T1000 (cell line): ENCODE data around the gene EIF4E.
A peak's percentile ranks its signal among the peaks of the same experiment; 100 is the strongest.
"Not testable (repeated sequence)": the region's sequence is repeated elsewhere in the genome, so short reads cannot be mapped to it uniquely, and the experiment has no call there.

ENCODE experiments used
- DNase-seq: peaks from one replicate; lab custom pipeline; 2025; ENCODE audit warnings: mixed read lengths; lab: John Stamatoyannopoulos, UW

Gene EIF4E, protein sequence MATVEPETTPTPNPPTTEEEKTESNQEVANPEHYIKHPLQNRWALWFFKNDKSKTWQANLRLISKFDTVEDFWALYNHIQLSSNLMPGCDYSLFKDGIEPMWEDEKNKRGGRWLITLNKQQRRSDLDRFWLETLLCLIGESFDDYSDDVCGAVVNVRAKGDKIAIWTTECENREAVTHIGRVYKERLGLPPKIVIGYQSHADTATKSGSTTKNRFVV

DNA sequence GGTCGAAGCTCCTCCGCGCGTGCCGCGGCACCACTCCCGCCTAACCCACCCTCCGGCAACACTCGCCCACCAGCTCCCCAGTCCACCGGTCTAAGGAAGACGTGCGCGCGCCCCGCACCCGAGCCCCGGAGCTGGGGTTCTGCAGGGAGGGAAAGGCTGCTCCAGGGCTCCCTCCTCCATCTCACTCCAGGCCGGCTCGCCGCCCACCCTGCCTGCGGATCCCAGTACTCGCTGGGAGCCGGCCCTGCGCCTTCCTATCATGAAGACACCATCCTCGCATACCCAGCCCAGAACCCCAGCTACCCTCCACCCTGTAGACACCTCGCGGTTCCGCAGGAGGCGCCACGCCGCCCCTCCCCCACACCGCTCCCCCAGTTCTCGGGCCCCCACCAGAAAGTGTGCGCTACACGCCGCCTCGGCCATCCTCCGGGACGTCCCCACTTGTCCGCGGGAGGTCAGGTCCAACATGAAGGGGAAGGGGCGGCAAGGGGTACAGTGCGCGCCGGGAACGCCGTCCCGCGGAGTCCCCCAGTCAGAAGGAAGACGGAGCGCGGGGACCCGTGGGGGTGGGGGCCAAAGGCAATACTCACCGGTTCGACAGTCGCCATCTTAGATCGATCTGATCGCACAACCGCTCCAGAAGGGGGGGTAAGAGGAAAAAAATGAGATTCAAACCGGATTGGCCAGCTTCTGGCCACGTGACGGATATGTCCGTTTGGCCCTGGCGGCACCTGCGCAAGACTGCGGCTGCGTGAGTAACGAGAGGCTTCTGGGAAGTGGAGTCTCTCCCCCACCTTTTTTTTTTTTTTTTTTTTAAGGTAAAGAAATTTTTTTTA is at the start of gene EIF4E:
Gene EIF4E (minus strand): TSS at position 629 of the 836 bp plus-strand sequence. CDS start 21 bp downstream, at position 608.
- peak; percentile 84 for DNase-seq

DNA sequence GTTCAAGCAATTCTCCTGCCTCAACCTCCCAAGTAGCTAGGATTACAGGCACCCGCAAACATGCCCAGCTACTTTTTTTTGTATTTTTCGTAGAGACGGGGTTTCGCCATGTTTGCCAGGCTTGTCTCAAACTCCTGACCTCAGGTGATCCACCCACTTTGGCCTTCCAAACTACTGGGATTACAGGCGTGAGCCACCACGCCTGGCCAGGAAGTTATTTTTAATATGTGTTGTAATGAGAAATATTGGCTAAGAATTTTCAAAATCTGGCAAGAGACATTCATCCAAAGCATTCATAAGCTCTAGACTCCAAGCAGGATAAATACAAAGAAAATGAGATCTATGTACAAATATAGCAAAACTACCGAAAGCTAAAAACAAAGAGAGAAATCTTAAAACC is 48.6 kb upstream of the EIF4E start:
- DNase-seq = no peak

DNA sequence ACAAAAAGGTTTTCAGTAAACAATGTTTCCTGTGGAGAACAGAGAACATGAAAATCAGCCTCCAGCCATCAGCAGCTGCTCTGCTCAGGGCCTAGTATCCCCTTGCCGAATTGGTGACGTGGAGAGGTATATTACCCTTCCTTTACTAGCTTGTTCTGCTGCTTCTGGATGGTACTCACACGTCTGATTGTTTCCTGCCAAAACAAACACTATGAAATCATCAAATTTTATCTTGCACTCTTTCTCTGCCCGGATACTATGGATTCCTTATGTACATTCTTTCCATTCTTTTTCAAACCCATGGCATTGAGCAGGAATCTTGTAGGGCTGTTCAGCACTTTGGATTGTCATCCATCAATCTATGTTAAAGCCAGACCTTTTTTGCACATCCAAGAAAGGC is 47.8 kb upstream of the EIF4E start:
- DNase-seq = no peak

DNA sequence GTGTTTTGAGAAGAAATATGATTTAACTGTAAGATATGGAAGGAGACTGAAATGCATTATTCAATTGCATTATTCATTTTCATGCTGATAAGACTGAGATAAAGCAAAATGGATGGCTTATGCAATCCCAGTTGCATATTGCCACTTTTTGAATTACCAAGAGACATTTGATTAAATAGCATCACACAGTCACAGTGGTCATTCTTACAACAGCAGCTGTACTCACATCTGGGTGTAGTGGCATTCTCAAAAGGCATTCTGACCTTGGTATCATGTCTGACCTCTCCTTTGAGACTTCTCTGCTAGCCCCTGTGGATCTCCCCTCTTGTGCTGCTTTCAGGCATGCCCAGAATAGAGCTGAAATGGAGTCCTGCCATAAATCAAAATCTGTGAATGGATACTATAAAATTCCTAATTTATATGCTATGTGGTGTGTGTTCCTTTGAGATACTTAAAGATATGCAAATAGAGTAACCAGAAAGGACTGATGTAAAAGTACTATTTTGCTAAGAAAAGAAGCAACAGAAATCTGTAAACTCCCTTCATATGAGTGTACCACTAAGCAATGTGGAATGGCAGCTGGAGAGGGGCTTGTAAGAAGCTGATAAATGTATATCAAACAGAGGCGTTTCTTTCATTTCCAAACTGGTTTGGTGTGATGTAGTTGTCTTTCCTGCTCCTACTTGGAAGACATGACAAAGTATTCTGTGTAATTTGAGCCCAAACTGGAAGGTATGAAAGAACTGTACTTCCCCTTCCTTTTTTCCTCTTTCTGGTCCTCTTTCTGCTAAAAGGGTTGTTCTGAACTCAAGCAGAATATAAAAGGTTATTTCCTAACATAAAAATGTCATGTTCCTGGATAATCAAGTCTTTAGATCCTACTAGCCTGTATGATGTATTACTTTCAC is 41.2 kb upstream of the EIF4E start:
- no peak for DNase-seq

DNA sequence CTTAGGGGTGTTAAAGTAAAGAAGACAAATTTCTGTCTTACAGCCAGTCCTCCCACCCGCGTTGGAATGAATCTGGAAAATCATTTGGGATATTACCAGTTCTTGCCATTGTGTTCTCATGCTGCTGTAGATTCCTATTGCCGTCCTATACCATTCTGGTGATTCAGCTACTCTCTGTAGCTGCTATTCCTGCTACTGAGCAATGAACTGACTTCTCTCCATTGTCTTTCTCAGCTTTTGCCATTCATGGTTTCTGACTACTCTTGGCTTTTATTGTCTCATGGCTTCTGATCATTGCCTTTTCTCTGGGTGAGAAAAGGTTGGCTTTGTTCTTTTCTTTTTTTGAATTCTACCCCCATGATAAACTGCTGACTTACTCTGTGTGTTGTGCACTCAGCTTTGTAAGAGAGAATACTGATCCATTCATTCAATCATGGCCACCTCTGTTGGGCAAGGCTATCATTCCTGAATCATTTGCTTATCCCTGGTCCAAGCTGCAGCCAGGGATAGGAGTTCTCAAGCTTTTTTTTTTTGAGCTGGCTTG is 38.9 kb upstream of the EIF4E start:
- no peak for DNase-seq

DNA sequence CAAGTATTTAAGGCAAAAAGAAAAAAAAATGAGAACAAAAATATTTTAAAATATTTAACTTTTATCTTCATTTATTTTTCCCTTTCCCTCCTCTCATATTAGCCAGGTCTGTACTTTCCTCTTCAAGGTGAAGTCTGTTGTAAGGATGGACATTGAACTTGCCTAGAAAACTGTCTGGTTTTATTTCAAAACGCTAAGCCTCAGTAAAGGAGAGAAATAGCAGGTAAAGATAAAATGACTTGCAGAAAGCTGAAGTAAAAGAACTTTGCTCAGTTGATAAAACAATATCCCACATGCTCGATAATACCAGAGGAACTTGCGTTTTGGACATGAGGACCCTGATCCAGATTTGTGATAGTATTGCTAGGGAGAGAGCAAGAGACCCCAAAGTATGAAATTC is 38.0 kb upstream of the EIF4E start:
- DNase-seq = no peak

DNA sequence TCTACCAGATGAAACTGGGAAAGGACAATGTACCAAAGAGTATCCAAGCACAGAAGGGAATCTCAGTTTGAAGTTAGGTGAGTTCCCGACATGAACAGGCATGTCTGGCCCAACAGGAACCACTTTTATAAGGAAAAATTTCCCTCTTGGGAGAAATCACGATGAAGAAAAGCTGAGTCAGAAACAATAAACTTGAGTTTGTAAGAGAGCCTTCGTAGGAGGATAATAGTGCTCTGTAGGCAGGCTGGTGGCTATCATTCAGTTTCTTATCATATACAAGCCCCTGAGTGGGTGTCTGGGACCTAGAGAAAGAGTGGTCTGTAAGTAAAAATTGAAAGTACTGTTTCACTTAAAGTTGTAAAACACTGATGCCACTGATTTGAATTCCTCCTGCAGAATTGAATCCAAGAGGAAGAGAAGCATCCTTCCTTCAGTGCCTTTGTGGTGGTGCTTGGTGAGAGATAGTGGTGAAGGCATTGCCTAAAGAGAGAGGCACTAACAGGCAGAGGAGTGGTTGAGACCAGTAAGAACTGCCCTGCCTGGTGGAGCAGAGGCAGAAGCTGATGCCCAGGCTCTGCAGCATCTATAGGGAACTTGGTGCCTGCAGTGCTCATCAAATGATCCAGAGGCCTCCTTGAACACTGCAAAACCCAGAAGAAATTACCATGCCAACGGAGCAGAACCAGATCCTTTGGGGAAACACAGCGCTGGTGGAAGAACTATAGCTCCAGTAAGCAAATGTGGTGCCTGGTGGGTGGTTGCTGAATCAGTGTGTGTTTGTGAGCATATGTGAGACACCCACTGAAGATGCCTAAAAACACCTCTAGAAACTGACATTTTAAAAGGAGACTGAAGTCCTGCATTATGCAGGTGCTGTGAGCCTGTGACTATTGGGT is 34.9 kb upstream of the EIF4E start:
- DNase-seq = peak; percentile 11

DNA sequence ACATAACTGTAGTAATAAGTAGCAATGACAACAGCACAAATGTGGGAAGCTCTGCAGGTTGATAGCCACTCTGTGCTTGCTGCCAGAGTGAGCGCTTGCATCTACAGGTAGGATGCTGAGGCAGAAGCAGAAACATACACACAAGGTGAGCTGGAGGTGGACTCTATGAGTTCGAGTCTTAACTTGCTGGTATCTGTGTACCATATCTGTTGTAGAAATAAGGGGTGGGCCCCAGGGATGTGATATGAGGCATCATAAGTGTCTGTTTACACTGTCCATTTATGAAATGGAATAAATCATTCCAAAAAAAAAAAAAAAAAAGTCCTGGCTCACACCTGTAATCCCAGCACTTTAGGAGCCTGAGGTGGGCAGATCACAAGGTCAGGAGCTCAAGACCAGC is 32.8 kb upstream of the EIF4E start:
- DNase-seq = no peak

DNA sequence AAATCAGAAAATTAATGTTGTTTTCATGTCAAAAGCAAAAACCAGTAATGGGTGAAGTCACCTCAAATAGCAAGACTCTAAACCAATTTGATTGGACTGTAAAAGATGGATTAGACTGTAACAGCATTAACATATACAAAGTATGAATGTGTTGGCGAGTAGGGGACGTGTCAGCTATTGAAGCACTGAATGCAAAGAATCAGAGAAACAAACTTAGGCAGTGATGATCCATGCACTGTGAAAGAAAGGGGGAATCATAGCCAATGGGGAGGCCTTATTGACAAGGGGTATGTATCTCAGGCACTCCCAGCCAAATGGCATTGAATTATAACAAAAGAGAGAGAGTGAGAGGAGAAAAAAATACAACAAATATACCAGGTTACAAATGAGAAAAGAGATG is 30.5 kb upstream of the EIF4E start:
- no peak for DNase-seq

DNA sequence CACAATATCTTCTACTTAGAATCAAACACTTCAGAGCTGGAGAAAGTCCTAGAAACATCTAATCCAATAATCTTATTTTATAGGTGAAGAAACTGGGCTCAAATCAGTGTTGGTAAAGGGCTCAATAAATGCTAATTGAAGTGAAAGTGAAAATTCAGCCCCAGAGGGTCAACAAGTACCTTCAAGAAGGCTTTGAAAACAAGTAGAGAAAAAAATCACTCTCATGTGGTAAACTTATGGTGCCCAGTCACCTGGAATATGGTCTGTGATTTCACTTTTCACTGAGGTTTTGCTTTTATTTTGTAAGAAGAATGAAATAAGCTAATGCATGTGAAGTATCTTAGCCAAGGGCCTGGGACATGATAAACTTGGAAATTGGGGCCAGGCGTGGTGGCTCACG is 29.1 kb upstream of the EIF4E start:
- no peak for DNase-seq

DNA sequence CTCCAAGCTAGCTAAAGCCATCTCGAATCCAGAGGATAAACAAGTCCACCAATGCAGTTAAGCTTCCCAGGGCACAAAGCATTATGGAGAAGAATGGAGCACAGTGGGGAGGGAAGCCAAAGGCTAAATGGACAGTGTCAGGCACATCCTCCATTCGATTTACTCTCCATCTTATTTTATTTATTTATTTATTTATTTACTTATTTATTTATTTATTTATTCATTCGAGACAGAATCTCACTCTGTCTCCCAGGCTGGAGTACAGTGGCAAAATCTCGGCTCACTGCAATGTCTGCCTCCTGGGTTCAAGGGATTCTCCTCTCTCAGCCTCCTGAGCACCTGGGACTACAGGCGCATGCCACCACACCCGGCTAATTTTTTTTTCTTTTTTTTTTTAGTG is 26.3 kb upstream of the EIF4E start:
- DNase-seq = no peak

DNA sequence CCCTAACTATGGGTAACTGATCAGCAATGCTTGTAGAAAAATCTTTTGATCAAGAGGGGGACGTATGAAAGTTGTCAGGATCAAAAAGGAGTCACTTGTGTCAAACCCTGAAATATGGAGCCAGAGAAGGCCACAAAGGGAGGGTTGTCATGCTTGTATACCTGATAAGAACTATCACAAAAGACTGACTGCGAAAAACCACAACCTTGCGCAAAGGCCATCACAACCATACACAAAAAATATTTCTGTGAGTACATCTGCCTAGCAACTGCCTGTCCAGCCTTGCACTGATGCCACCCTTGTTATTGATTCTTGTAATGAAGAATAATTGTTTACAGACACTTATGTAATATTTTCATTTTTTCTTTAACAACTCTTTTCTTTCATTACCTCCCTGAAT is 22.8 kb upstream of the EIF4E start:
- DNase-seq = no peak

DNA sequence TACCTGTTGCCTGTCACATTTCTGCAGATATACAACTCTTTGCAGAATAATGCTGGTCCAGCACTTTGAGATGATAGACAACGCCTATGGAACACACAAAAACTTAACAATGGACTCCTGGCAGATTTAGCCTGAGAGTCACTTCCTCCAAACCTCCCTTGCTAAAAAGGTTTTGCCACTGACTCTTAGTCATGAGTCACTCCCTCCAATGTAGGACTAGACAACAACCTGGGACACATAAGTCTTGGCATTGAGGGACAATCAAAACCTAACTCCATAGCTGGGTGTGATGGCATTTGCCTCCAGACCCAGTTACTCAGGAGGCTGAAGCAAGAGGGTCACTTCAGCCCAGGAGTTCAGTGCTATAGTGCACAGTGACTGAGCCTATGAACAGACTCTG is 22.0 kb upstream of the EIF4E start:
- DNase-seq = no peak

DNA sequence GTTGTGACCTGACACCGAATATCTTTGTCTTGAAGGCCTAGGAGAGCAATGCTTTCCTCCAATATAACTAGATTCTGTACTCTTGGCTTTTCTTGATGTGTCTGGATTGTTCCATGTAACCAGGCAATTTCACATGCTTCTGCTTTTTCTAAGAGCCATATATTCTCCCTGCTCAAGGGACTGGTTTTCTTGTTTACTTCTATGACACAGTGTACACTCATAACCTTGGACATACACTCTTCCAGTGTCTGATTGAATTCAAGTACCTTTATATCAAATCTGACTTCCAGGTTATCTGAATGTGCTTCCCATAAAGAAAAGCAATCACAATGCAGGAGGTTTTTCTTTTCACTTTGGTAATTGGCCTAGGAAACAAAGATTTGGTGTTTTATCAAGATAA is 17.4 kb upstream of the EIF4E start:
- DNase-seq = no peak

DNA sequence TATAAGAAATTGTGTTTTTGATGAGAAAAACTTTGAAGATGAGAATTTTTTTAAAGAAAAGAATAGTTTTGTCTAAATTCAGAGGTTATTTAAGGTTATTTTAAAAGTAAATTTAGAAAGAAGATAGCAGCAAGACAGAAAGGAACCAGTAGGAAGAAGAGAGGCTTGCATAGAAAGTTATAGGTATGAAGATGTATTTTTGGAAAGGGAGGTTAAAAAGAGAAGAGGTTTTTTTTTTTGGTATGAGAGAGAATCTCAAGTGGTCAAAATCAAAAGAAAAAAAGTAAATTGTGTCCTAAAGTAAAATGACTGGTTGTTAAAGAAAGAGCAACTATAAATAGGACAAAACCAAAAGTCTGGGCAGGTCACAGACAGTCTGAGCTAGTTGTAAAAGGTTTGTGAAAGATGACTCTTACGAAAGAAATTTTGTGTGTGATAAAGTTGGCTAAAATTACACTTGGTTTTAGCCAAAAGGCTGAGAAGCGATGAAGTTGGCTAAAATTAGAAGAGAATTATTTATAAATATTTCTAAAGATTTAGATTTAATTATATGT is 16.4 kb upstream of the EIF4E start:
- DNase-seq = no peak

DNA sequence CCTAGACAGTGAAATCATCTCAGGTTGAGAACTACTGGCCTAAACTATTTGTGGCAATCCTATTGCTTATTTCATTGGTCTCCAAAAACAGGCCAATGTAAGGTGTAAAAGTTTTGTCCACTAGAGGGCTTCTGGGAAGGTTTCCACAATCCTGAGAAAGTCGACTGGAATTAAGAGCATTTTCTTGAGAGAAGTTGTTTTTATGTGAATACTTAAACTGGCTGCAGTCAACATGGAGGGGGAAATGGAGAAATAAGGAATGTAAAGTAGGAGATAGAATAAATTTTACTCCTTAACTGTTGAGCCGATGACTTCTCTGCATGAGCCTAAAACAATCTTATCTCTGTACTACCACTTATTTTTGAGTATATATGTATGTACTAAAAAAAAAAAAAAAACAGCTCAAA is 11.0 kb upstream of the EIF4E start:
- DNase-seq = no peak

DNA sequence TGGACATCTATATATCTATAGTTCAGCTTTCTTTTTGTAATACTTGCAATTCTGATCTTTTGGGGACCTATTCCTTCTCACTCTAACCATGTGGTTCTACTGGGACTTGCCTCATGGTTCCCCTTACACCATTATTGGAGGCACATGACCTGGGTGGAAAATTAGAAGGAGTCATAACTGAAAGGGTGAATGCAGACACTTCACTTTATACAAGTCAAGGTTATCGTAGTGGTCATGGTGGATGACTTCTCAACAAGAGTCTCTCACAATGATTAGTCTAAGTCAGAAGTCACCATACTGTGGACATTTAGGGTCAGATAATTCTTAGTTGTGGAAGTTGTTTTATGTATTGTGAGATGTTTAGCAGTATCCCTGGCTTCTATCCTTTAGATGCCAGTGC is 10.5 kb upstream of the EIF4E start:
- no peak for DNase-seq

DNA sequence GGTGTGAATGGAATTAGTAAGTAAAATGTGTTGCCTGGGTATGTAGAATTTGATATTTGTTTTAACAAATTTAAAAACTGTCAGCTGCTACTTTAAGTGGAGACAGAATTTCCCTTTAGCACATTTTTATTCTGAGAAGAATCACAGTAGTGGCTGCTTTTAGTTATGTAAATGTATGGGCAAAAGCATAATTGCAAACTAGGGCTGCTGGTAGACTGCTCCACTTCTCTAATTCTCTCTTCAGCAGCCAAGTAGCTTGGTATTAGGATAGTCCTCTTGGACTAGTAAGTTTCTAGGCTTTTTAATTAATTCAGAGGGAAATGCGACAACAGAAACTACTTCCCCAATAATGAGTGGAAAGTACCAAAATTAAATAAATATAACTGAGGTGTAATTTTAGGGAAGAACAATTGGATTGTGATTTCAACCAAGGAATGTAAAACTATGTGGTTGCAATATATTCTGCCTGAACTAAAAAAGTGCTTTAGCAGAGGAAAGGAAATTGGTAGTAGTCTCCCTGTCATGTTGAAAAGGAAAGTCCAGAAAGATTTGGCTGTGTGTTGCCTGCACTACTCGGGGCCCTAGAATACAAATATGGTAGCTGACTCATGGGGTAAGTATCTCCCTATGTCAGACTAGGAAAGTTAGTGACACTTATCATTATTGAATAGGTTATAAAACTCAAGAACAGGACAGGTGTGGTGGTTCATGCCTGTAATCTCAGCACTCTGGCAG is 9.2 kb upstream of the EIF4E start:
- DNase-seq = no peak

DNA sequence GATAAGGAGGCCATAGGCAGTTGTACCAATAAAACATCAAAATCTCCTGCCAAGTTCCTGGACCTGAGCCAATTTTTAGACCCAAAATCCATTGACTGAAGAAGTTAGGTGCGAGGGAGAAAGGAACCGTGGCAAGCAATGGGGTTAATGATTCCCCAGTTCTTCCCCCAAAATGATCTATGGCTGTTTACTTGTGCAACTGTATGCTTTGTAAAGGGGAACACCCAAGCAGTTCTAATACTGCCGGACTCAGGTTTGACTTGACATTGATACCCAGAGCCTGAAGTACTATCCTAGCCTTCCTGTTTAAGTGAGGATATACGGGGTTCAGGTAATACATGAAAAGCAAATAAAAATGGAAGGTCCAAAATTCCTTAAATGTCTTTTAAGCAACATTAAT is 6.7 kb upstream of the EIF4E start:
- no peak for DNase-seq

DNA sequence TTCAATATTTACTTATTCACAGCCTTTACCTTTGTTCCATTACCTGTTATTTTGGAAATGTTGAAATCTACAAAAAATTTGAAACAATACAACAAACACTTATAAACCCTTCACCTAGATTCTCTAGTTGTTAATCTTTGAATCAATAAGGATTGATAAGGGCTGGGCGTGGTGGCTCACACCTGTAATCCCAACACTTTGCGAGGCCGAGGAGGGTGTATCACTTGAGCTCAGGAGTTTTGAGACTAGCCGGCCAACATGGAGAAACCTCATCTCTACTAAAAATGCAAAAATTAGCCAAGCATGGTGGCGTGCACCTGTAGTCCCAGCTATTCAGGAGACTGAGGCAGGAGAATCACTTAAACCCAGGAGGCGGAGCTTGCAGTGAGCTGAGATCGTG is 5.9 kb upstream of the EIF4E start:
- not testable (repeated sequence) for DNase-seq
